Smooth muscle cell (in vitro differentiated cells): ENCODE results near the gene CD55. TPM values are rescaled to one million over a fixed set of nuclear protein-coding genes. Genes with fewer than 3 reads are reported as not detected.
A peak's percentile ranks its signal among the peaks of the same experiment; 100 is the strongest.

Experiments used
- DNase-seq: peaks from one replicate; lab custom pipeline; 2025; ENCODE audit not compliant: unreplicated experiment; lab: John Stamatoyannopoulos, UW
- H2AFZ ChIP-seq: fragments of 200-600 bp; sonication (generic); 2 replicates; pipeline ENCODE4 v1.6.0; 2016; ENCODE audit warnings: antibody characterized with exemption, low read depth, mild to moderate bottlenecking
- H3F3A ChIP-seq: fragments of 200-600 bp; sonication (generic); 2 replicates; pipeline ENCODE4 v1.6.0; 2017; ENCODE audit warnings: antibody characterized with exemption, low read depth
- H3K27ac ChIP-seq: fragments of 200-600 bp; sonication (generic); 2 replicates; pipeline ENCODE4 v1.5.1; 2016; ENCODE audit warnings: low read depth, mild to moderate bottlenecking
- H3K27me3 ChIP-seq: fragments of 200-600 bp; sonication (generic); 2 replicates; pipeline ENCODE4 v1.6.1; 2016; ENCODE audit warnings: low read depth, mild to moderate bottlenecking
- H3K36me3 ChIP-seq: fragments of 200-600 bp; sonication (generic); 2 replicates; pipeline ENCODE4 v1.5.1; 2016; ENCODE audit warnings: low read depth
- H3K4me1 ChIP-seq: fragments of 200-600 bp; sonication (generic); 2 replicates; pipeline ENCODE4 v1.5.1; 2016; ENCODE audit warnings: low read depth
- H3K4me2 ChIP-seq: fragments of 200-600 bp; sonication (generic); 2 replicates; pipeline ENCODE4 v1.6.0; 2016; ENCODE audit warnings: mild to moderate bottlenecking
- H3K4me3 ChIP-seq: fragments of 200-600 bp; sonication (generic); 2 replicates; pipeline ENCODE4 v1.5.1; 2016; ENCODE audit warnings: mild to moderate bottlenecking
- H3K79me2 ChIP-seq: fragments of 200-600 bp; sonication (generic); 2 replicates; pipeline ENCODE4 v1.6.0; 2016; ENCODE audit warnings: low read depth, mild to moderate bottlenecking
- H3K9ac ChIP-seq: fragments of 200-600 bp; sonication (generic); 2 replicates; pipeline ENCODE4 v1.6.0; 2016; ENCODE audit warnings: low read depth
- H3K9me3 ChIP-seq: fragments of 200-600 bp; sonication (generic); replicated peaks from 2 replicates; pipeline ENCODE4 v1.5.1; 2016; ENCODE audit warnings: low read depth
- H4K20me1 ChIP-seq: fragments of 200-600 bp; sonication (generic); 2 replicates; pipeline ENCODE4 v1.6.0; 2016; ENCODE audit warnings: low read depth
- WGBS: methylation state at CpG from one replicate; pipeline ENCODE4 v1.1.7; 2016; ENCODE audit warnings: low lambda C conversion rate; 5-methylcytosine and 5-hydroxymethylcytosine counted together
- polyA plus RNA-seq: library from polyadenylated mRNA; unstranded; fragments of >200 nt; fragmentation: Nextera tagmentation; extraction: Ambion mirVana; gene quantifications from 2 replicates; pipeline ENCODE4 v1.2.1, GENCODE V29; 2016
- total RNA-seq: library from RNA; depleted of rRNA; stranded (reverse); fragments of >200 nt; gene quantifications from 2 replicates; pipeline ENCODE4 v1.2.3, GENCODE V29; 2014
- TF ChIP-seq, protein P1 (sequence below): fragments of 200-600 bp; sonication (generic); IDR thresholded peaks from 2 replicates; pipeline ENCODE4 v1.5.1; 2017; ENCODE audit warnings: borderline replicate concordance, mild to moderate bottlenecking, antibody characterized with exemption; ENCODE audit not compliant: insufficient read depth, poor library complexity, severe bottlenecking

CD55 gene
- total and polyA plus RNA-seq, 2 experiments from 2014 or later: 23.9 to 46.5 TPM

DNA sequence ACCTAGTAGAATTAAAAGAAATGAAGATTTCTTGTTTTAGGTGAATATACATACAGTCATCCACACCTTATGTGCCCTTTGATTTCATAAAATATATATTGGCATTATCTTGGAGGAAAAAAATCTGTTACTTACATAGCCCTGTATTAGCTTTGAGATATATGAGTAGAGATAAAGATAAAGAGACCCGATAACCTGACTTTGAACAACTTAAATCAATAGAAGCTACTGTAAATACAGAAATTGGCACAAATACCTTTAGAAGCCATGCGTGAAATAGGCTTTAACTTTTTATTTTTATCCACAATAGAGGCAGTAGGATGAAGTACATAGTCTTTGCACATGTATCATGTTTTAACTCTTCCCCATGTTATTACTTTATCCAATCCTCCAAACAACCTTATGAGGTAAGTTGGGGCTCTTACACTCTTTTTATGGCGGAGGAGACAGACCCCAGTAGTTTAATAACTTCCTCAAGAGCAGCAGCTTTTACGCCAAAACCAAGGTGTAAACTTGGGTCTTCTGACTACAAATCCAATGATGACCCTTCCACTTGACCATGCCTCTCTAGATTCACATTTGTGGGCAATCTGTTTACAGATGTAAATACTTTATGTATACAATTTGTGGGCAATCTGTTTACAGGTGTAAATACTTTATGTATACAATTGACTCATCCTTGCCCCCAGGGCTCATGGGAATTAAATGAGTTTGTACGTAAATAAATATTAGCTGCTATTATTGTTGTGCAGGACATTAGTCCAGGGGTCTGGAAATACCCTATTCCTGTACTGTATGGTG is 2.1 kb downstream of the CD55 start:
- Histone ChIP-seq H4K20me1 (no peaks in the 10 kb centered on the region), H2AFZ (no peak overlapping the region), H3F3A (no peaks in the 10 kb centered on the region), H3K9ac (no peak overlapping the region), H3K9me3 (no peaks in the 10 kb centered on the region), H3K36me3 (peaks cover 2% of the 10 kb centered on the region), H3K4me1 (peaks cover 9% of the 10 kb centered on the region), H3K4me2 (peak overlapping the region; percentile 48), H3K79me2 (no peaks in the 10 kb centered on the region), H3K4me3 (peak overlapping the region; percentile 71), H3K27ac (no peak overlapping the region), H3K27me3 (no peaks in the 10 kb centered on the region)
- TF ChIP-seq, protein P1, sequence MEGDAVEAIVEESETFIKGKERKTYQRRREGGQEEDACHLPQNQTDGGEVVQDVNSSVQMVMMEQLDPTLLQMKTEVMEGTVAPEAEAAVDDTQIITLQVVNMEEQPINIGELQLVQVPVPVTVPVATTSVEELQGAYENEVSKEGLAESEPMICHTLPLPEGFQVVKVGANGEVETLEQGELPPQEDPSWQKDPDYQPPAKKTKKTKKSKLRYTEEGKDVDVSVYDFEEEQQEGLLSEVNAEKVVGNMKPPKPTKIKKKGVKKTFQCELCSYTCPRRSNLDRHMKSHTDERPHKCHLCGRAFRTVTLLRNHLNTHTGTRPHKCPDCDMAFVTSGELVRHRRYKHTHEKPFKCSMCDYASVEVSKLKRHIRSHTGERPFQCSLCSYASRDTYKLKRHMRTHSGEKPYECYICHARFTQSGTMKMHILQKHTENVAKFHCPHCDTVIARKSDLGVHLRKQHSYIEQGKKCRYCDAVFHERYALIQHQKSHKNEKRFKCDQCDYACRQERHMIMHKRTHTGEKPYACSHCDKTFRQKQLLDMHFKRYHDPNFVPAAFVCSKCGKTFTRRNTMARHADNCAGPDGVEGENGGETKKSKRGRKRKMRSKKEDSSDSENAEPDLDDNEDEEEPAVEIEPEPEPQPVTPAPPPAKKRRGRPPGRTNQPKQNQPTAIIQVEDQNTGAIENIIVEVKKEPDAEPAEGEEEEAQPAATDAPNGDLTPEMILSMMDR: no peak
- no peak for DNase-seq
- 97% methylated on average over 5 of the region's 5 CpGs for WGBS

DNA sequence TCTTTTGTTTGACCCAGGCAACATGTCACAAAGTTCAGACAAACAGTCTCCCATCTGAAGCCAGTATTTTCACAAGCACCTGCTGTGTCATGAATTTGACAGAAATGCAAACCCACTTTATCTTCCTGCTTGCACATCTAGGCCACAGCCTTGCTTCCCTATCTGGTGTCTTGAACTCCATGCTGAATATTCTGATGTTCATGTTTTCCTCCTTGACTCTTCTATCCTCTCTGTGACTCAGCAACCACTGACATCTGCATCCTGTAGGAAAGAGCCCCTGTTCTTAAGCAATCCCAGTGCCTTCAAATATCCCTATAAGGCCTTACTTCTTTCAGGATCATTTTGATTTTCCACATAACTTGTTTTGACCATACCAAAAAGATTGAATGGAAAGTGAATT is 6.5 kb downstream of the CD55 start:
- Histone ChIP-seq H3K9ac (no peak overlapping the region), H3K9me3 (no peaks in the 10 kb centered on the region), H3F3A (no peaks in the 10 kb centered on the region), H4K20me1 (no peaks in the 10 kb centered on the region), H3K36me3 (peaks cover 2% of the 10 kb centered on the region), H3K4me2 (no peak overlapping the region), H3K4me3 (no peak overlapping the region), H3K4me1 (no peaks in the 10 kb centered on the region), H3K27ac (no peak overlapping the region), H2AFZ (no peak overlapping the region), H3K27me3 (no peaks in the 10 kb centered on the region), H3K79me2 (no peaks in the 10 kb centered on the region)
- no peak for DNase-seq
- TF ChIP-seq, protein P1: no peak

DNA sequence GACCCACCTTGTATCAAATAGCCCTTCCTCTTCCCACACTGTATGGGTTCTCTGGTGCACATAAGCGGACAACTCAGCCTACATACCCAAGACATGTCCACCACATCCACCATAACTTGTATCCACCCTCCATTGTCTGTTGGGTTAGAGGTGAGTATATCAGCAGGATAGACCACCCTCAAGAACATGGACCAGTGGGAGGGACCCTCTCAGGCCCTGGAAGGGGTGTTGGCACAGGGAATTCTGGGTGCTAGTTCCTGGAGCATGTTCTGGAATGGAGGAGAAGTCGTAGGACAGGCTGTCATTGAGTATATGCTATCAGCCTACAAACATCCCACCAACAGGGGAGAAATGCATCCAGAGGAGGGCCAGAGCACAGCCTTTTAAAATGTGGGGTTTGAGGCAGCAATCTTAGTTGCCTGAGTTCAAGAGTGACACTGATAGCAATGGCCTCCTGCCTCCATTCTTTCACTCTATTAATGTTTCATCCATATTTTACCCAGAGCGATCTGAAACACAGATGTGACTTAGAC is 7.5 kb downstream of the CD55 start:
- H3K27me3 ChIP-seq: no peaks in the 10 kb centered on the region
- peaks cover 5% of the 10 kb centered on the region for H3K9me3 ChIP-seq
- H3K4me2 ChIP-seq: no peak overlapping the region
- peaks cover 2% of the 10 kb centered on the region for H3K36me3 ChIP-seq
- no peaks in the 10 kb centered on the region for H3K79me2 ChIP-seq
- no peak for DNase-seq
- no peak overlapping the region for H3K4me3 ChIP-seq
- H4K20me1 ChIP-seq: no peaks in the 10 kb centered on the region
- WGBS: 96% methylated on average over 3 of the region's 3 CpGs
- H3K27ac ChIP-seq: no peak overlapping the region
- H3F3A ChIP-seq: no peaks in the 10 kb centered on the region
- TF ChIP-seq, protein P1: no peak
- H3K4me1 ChIP-seq: no peaks in the 10 kb centered on the region
- H2AFZ ChIP-seq: no peak overlapping the region
- no peak overlapping the region for H3K9ac ChIP-seq

DNA sequence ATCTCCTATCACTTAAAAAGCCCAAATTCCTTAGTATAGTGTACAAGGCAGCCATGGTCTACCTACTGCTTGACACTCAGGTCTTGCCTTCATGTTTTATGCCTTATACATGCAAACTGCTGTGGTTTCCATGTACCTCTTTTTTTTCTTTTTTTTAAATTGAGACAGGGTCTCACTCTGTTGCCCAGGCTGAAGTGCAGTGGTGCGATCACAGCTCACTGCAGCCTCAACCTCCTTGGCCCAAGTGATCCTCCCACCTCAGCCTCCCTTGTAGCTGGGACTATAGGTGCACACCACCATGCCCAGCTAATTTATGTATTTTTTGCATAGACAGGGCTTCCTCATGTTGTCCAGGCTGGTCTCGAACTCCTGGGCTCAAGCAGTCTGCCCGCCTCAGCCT is 8.0 kb downstream of the CD55 start:
- TF ChIP-seq, protein P1: no peak
- no peak for DNase-seq
- Histone ChIP-seq H3K36me3 (peaks cover 2% of the 10 kb centered on the region), H3K4me3 (no peak overlapping the region), H3K4me1 (no peaks in the 10 kb centered on the region), H3K4me2 (no peak overlapping the region), H3K79me2 (no peaks in the 10 kb centered on the region), H2AFZ (no peak overlapping the region), H4K20me1 (no peaks in the 10 kb centered on the region), H3F3A (no peaks in the 10 kb centered on the region), H3K9ac (no peak overlapping the region), H3K27me3 (no peaks in the 10 kb centered on the region), H3K27ac (no peak overlapping the region), H3K9me3 (peaks cover 8% of the 10 kb centered on the region)
- 100% methylated on average over 3 of the region's 3 CpGs for WGBS
